Natural killer cell treated with Interleukin-12 subunit alpha and Interleukin-12 subunit beta and Interleukin-15 and Interleukin-18, amount 100 ng/mL, for 72 hours (primary cell): ENCODE data around the gene MMP2. TPM values are rescaled to one million over a fixed set of nuclear protein-coding genes. Genes with fewer than 3 reads are reported as not detected.

Experiments
- ATAC-seq, 2 donors: fragments of 150-1000 bp; cut with Tn5 transposase in 1 of 2; sonication (Bioruptor Pico), chemical (Tn5 transposase) in 1 of 2; 2 replicates each; pipeline ENCODE4 v1.10.0; 2021
- DNase-seq: peaks from one replicate; pipeline ENCODE4 v3.0.0; 2022; ENCODE audit warnings: low spot score
- H3K27ac Mint-ChIP-seq, 2 donors: 1 replicate in 1 of 2; 2 replicates in 1 of 2; pipeline ENCODE4 v1.8.0; 2022; ENCODE audit warnings: mixed read lengths in 2 of 2, mild to moderate bottlenecking in 1 of 2, moderate library complexity in 1 of 2
- H3K27me3 Mint-ChIP-seq, 2 donors: 1 replicate in 1 of 2; 2 replicates in 1 of 2; pipeline ENCODE4 v1.8.0; 2022; ENCODE audit warnings: mixed read lengths in 2 of 2
- H3K36me3 Mint-ChIP-seq: one replicate; pipeline ENCODE4 v1.8.0; 2022; ENCODE audit warnings: mixed read lengths
- H3K4me1 Mint-ChIP-seq, 2 donors: 1 replicate in 1 of 2; 2 replicates in 1 of 2; pipeline ENCODE4 v1.8.0; 2022; ENCODE audit warnings: low read depth in 2 of 2, mixed read lengths in 2 of 2, mild to moderate bottlenecking in 1 of 2
- H3K4me3 Mint-ChIP-seq: one replicate; pipeline ENCODE4 v1.8.0; 2022; ENCODE audit warnings: mixed read lengths
- H3K9me3 Mint-ChIP-seq: 2 replicates; pipeline ENCODE4 v1.8.0; 2022; ENCODE audit warnings: mixed read lengths
- total RNA-seq, 2 donors: library from RNA; stranded (reverse); gene quantifications; one replicate each; pipeline ENCODE4 v1.2.3, GENCODE V29; 2022

MMP2 gene
- total RNA-seq, 2 donors from 2014 or later = not detected

- no peak for ATAC-seq
- Mint-ChIP-seq H3K27me3 (peaks cover 0 to 16% of the 10 kb centered on the region in 2 donors), H3K4me1 (no peaks in the 10 kb centered on the region), H3K36me3 (no peaks in the 10 kb centered on the region), H3K27ac (no peak overlapping the region), H3K9me3 (no peaks in the 10 kb centered on the region), H3K4me3 (no peak overlapping the region)
- DNase-seq = no peak
Observed at GRCh38 chr16:55453909-55454308, 25.1 kb upstream of the MMP2 start.

DNA sequence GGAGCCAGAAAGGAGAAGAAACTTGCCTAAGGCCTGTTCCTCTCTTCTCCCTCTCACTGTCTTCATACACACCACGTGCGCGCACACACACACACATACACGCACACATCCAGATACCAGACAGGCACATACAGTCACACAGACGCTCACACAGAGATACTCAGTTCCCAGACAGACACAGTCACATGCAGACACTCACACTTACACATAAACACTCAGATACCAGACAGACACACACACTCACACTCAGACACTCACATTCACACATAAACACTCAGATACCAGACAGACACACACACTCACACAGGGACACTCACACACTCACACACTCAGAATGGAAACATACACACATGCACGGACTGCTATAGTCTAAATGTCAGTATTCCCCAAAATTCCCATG, 24.1 kb upstream of the MMP2 start:
- Mint-ChIP-seq H3K4me1 (no peaks in the 10 kb centered on the region), H3K9me3 (no peaks in the 10 kb centered on the region), H3K27ac (no peak overlapping the region), H3K36me3 (no peaks in the 10 kb centered on the region), H3K4me3 (no peak overlapping the region), H3K27me3 (peaks cover 0 to 16% of the 10 kb centered on the region in 2 donors)
- peak in 1 of 2 donors; percentile 51 for ATAC-seq
- no peak for DNase-seq

- Mint-ChIP-seq H3K36me3 (no peaks in the 10 kb centered on the region), H3K4me3 (no peak overlapping the region), H3K27me3 (no peaks in the 10 kb centered on the region), H3K4me1 (peaks cover 0 to 3% of the 10 kb centered on the region in 2 donors), H3K27ac (no peak overlapping the region), H3K9me3 (no peaks in the 10 kb centered on the region)
- ATAC-seq (no peak), DNase-seq (no peak)
Observed at GRCh38 chr16:55462241-55462640, 16.8 kb upstream of the MMP2 start.

- H3K4me1 Mint-ChIP-seq = peaks cover 0 to 3% of the 10 kb centered on the region in 2 donors
- H3K4me3 Mint-ChIP-seq = no peak overlapping the region
- no peak for DNase-seq
- ATAC-seq = no peak
- no peaks in the 10 kb centered on the region for H3K9me3 Mint-ChIP-seq
- H3K27ac Mint-ChIP-seq = no peak overlapping the region
- H3K36me3 Mint-ChIP-seq = no peaks in the 10 kb centered on the region
- H3K27me3 Mint-ChIP-seq = no peaks in the 10 kb centered on the region
Observed at GRCh38 chr16:55464375-55464774, 14.6 kb upstream of the MMP2 start.

DNA sequence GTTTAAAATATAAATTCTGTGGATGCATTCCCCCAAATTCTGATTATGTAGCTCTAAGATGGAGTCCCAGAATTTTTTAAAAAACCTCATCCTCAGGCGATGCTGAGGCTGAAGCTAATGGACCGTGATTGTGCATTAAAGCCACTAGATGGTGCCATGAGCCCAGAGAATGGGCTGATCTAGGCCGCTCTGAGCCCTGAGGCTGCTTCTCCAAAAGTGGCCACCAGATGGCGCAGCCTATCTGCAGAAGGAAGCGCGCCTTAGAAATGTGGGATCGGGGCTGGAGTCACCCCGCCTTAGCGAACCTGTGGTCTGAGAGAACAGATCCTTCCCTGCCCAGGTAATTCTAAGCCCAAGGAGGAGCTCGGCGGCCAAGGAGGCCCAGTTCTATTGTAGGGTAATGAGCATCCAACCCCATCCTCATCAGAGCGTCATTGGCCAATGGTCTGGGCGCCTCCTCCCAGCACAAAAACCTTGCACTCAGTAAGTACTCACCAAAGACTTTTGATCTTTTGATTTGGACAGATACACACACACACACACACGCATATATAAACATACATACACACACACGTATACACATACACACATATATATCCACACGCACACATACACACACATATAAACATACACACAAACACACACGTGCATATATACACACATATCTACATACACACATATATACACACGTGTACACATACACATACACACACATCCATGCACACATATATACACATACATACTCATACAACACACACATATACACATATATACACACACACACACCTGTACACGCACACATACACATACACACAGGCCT, 13.7 kb upstream of the MMP2 start:
- peaks cover 0 to 3% of the 10 kb centered on the region in 2 donors for H3K4me1 Mint-ChIP-seq
- H3K9me3 Mint-ChIP-seq = no peaks in the 10 kb centered on the region
- peak; percentile 87 to 88 for ATAC-seq
- peak; percentile 82 for DNase-seq
- H3K27ac Mint-ChIP-seq = no peak overlapping the region
- H3K4me3 Mint-ChIP-seq = no peak overlapping the region
- no peaks in the 10 kb centered on the region for H3K36me3 Mint-ChIP-seq
- no peaks in the 10 kb centered on the region for H3K27me3 Mint-ChIP-seq

- no peaks in the 10 kb centered on the region for H3K36me3 Mint-ChIP-seq
- H3K9me3 Mint-ChIP-seq = no peaks in the 10 kb centered on the region
- peaks cover 0 to 3% of the 10 kb centered on the region in 2 donors for H3K4me1 Mint-ChIP-seq
- ATAC-seq (no peak), DNase-seq (no peak)
- H3K27ac Mint-ChIP-seq = no peak overlapping the region
- no peak overlapping the region for H3K4me3 Mint-ChIP-seq
- H3K27me3 Mint-ChIP-seq = peaks cover 0 to under 1% of the 10 kb centered on the region in 2 donors
Observed at GRCh38 chr16:55466209-55466608, 12.8 kb upstream of the MMP2 start.

- H3K9me3 Mint-ChIP-seq = no peaks in the 10 kb centered on the region
- H3K27ac Mint-ChIP-seq = no peak overlapping the region
Observed at GRCh38 chr16:55467898-55468297, 11.1 kb upstream of the MMP2 start.

GRCh38 chr16:55468352-55468990, 10.5 kb upstream of the MMP2 start:
- Mint-ChIP-seq H3K9me3 (no peaks in the 10 kb centered on the region), H3K4me3 (no peak overlapping the region), H3K27me3 (peaks cover 0 to 5% of the 10 kb centered on the region in 2 donors), H3K36me3 (no peaks in the 10 kb centered on the region), H3K27ac (no peak overlapping the region), H3K4me1 (peaks cover 0 to 3% of the 10 kb centered on the region in 2 donors)
- DNase-seq = no peak
- no peak for ATAC-seq

More at GRCh38 chr16:55467898-55468297, 11.1 kb upstream of the MMP2 start:
- Mint-ChIP-seq H3K27me3 (peaks cover 0 to 5% of the 10 kb centered on the region in 2 donors), H3K4me1 (peaks cover 0 to 3% of the 10 kb centered on the region in 2 donors), H3K4me3 (no peak overlapping the region), H3K36me3 (no peaks in the 10 kb centered on the region)
- DNase-seq = no peak
- no peak for ATAC-seq

GRCh38 chr16:55469821-55470532, 9.0 kb upstream of the MMP2 start:
- no peaks in the 10 kb centered on the region for H3K36me3 Mint-ChIP-seq
- H3K9me3 Mint-ChIP-seq = no peaks in the 10 kb centered on the region
- ATAC-seq (no peak), DNase-seq (no peak)
- no peak overlapping the region for H3K27ac Mint-ChIP-seq
- H3K4me3 Mint-ChIP-seq = no peak overlapping the region
- peaks cover 0 to 10% of the 10 kb centered on the region in 2 donors for H3K27me3 Mint-ChIP-seq
- peaks cover 0 to 3% of the 10 kb centered on the region in 2 donors for H3K4me1 Mint-ChIP-seq

- no peaks in the 10 kb centered on the region for H3K36me3 Mint-ChIP-seq
- no peaks in the 10 kb centered on the region for H3K9me3 Mint-ChIP-seq
- DNase-seq = no peak
- no peak overlapping the region for H3K4me3 Mint-ChIP-seq
- H3K4me1 Mint-ChIP-seq = no peaks in the 10 kb centered on the region
- peaks cover 2 to 10% of the 10 kb centered on the region in 2 donors for H3K27me3 Mint-ChIP-seq
- no peak overlapping the region for H3K27ac Mint-ChIP-seq
- ATAC-seq = no peak
Observed at GRCh38 chr16:55470533-55471371, 8.2 kb upstream of the MMP2 start.

- H3K4me3 Mint-ChIP-seq = no peak overlapping the region
- H3K27me3 Mint-ChIP-seq = peaks cover 7 to 16% of the 10 kb centered on the region in 2 donors
- no peak for ATAC-seq
- DNase-seq = no peak
- H3K4me1 Mint-ChIP-seq = no peaks in the 10 kb centered on the region
- H3K36me3 Mint-ChIP-seq = no peaks in the 10 kb centered on the region
- no peak overlapping the region for H3K27ac Mint-ChIP-seq
- no peaks in the 10 kb centered on the region for H3K9me3 Mint-ChIP-seq
Observed at GRCh38 chr16:55471448-55472097, 7.4 kb upstream of the MMP2 start.

- Mint-ChIP-seq H3K36me3 (no peaks in the 10 kb centered on the region), H3K9me3 (no peaks in the 10 kb centered on the region), H3K4me1 (no peaks in the 10 kb centered on the region), H3K27ac (no peak overlapping the region), H3K27me3 (peaks cover 19 to 29% of the 10 kb centered on the region in 2 donors), H3K4me3 (no peak overlapping the region)
- ATAC-seq (no peak), DNase-seq (no peak)
Observed at GRCh38 chr16:55473587-55473986, 5.4 kb upstream of the MMP2 start.

DNA sequence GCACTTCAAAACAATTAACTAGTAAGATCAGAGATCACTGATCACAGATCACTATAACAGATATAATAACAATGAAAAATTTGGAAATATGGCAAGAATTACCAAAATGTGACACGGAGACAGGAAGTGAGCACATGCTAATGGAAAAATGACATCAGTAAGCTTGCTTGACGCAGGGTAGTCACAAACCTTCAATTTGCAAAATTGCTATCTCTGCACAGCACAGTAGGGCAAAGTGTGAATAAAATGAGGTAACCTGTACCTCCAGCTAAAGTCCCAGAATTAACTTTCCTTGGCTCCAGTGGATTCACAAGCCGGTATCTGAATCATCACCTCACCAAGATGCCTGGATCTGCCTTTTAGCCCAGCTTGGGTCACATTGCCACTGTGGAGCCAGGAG, 4.2 kb upstream of the MMP2 start:
- Mint-ChIP-seq H3K4me1 (no peaks in the 10 kb centered on the region), H3K27ac (no peak overlapping the region), H3K9me3 (no peaks in the 10 kb centered on the region), H3K4me3 (no peak overlapping the region), H3K36me3 (no peaks in the 10 kb centered on the region), H3K27me3 (peaks cover 29 to 36% of the 10 kb centered on the region in 2 donors)
- ATAC-seq (no peak), DNase-seq (no peak)
